GM21786 (cell line): ENCODE measurements around the gene GALR2.

Source experiments
- ATAC-seq: cut with Tn5 transposase; IDR thresholded peaks from one replicate; pipeline ENCODE4 v1.9.1; 2021; ENCODE audit not compliant: unreplicated experiment

The GALR2 gene

GRCh38 chr17:76079535-76079955 lies 5.0 kb downstream of the GALR2 start:
- no peak for ATAC-seq

- no peak for ATAC-seq
Observed at GRCh38 chr17:76079956-76080767, 5.6 kb downstream of the GALR2 start.

GRCh38 chr17:76080768-76081287 lies 6.2 kb downstream of the GALR2 start:
- no peak for ATAC-seq

- ATAC-seq: no peak
Observed at GRCh38 chr17:76081295-76082210, 7.0 kb downstream of the GALR2 start.

- ATAC-seq: no peak
Observed at GRCh38 chr17:76082326-76083251, 8.0 kb downstream of the GALR2 start.

GRCh38 chr17:76083536-76084182 lies 9.1 kb downstream of the GALR2 start:
- no peak for ATAC-seq

GRCh38 chr17:76085066-76085730 lies 10.6 kb downstream of the GALR2 start:
- no peak for ATAC-seq

- ATAC-seq: no peak
Observed at GRCh38 chr17:76085731-76086366, 11.3 kb downstream of the GALR2 start.

- ATAC-seq: no peak
Observed at GRCh38 chr17:76086384-76086783, 11.8 kb downstream of the GALR2 start.

- no peak for ATAC-seq
Observed at GRCh38 chr17:76087531-76087930, 12.9 kb downstream of the GALR2 start.

- no peak for ATAC-seq
Observed at GRCh38 chr17:76088041-76088867, 13.7 kb downstream of the GALR2 start.

GRCh38 chr17:76088868-76089576 lies 14.4 kb downstream of the GALR2 start:
- no peak for ATAC-seq

GRCh38 chr17:76089680-76090516 lies 15.3 kb downstream of the GALR2 start:
- no peak for ATAC-seq

- ATAC-seq: no peak
Observed at GRCh38 chr17:76090517-76091129, 16.0 kb downstream of the GALR2 start.

GRCh38 chr17:76091526-76092286 lies 17.1 kb downstream of the GALR2 start:
- ATAC-seq: no peak
